Upper lobe of left lung (tissue), 6 donors: Measurements from ENCODE around the gene NALCN. TPM values are rescaled to one million over a fixed set of nuclear protein-coding genes. Genes with fewer than 3 reads are reported as not detected.
A peak's percentile ranks its signal among the peaks of the same experiment; 100 is the strongest.

Experiments used
- ATAC-seq, 2 donors: fragments of 200-7000 bp; cut with Tn5 transposase; one replicate each; pipeline ENCODE4 v1.9.1; 2022; ENCODE audit warnings: mild to moderate bottlenecking in 2 of 2, moderate library complexity in 2 of 2; ENCODE audit not compliant: low FRiP score in 2 of 2
- DNase-seq, 2 donors: peaks; one replicate each; pipeline ENCODE4 v3.0.0-alpha.2; 2019 to 2020
- H3K27ac ChIP-seq, 4 donors: fragments of 200-600 bp; sonication (generic); one replicate each; pipeline ENCODE4 v1.5.1; 2016 to 2019
- H3K27me3 ChIP-seq, 4 donors: fragments of 200-600 bp; sonication (generic); one replicate each; pipeline ENCODE4 v1.5.1; 2017 to 2019
- H3K36me3 ChIP-seq, 4 donors: fragments of 200-600 bp; sonication (generic); one replicate each; pipeline ENCODE4 v1.5.1; 2016 to 2019
- H3K4me1 ChIP-seq, 4 donors: fragments of 200-600 bp; sonication (generic); one replicate each; pipeline ENCODE4 v1.5.1; 2018 to 2019
- H3K4me3 ChIP-seq, 4 donors: fragments of 200-600 bp; sonication (generic); one replicate each; pipeline ENCODE4 v1.5.1; 2017 to 2019; ENCODE audit warnings: mild to moderate bottlenecking in 2 of 4, moderate library complexity in 1 of 4
- H3K9me3 ChIP-seq, 4 donors: fragments of 200-600 bp; sonication (generic); one replicate each; pipeline ENCODE4 v1.5.1; 2018 to 2019
- CTCF ChIP-seq, 6 experiments: fragments of 450-650 bp in 4 of 6; fragments of 200-600 bp in 2 of 6; sonication (generic) in 2 of 6; IDR thresholded peaks; one replicate each; pipeline ENCODE4 v1.5.1; 2016 to 2019; ENCODE audit warnings: antibody characterized with exemption in 6 of 6
- EP300 ChIP-seq, 4 donors: sonication (generic); formaldehyde crosslinking; IDR thresholded peaks; one replicate each; pipeline ENCODE4 v1.5.1; 2017; ENCODE audit warnings: antibody characterized with exemption in 4 of 4, control low read depth in 2 of 4
- POLR2A ChIP-seq, 4 donors: fragments of 450-650 bp; IDR thresholded peaks; one replicate each; pipeline ENCODE4 v1.5.1; 2016 to 2017; ENCODE audit warnings: antibody characterized with exemption in 4 of 4, mild to moderate bottlenecking in 2 of 4
- POLR2AphosphoS5 ChIP-seq, 2 donors: sonication (generic); formaldehyde crosslinking; IDR thresholded peaks; one replicate each; pipeline ENCODE4 v1.5.1; 2017; ENCODE audit warnings: antibody characterized with exemption in 2 of 2
- WGBS, 2 donors: methylation state at CpG; one replicate each; pipeline ENCODE4 v1.1.5; 2017 to 2018; 5-methylcytosine and 5-hydroxymethylcytosine counted together
- total RNA-seq, 6 donors: library from RNA; depleted of rRNA in 4 of 6; stranded (reverse); fragments of >200 nt in 4 of 6; gene quantifications; one replicate each; pipeline versions ENCODE4 v1.1.0 to v1.2.1, GENCODE V29; 2016 to 2021
- donor health status: DM: no; HTN: no; CAD: no; lungs with moderate emphysema.
- donor health status: DM: no; HTN: yes; CAD: no; lungs with severe emphysema.

The NALCN gene
- total RNA-seq, 6 donors from 2014 or later, result under 0.01 to 1.8 (median 1.1) TPM

- TF ChIP-seq CTCF (IDR thresholded peaks at IDR 0.05), result no peak
- TF ChIP-seq POLR2AphosphoS5 (IDR thresholded peaks at IDR 0.05), result no peak
- no peak for TF ChIP-seq EP300 (IDR thresholded peaks at IDR 0.05)
- no peak for TF ChIP-seq POLR2A (IDR thresholded peaks at IDR 0.05)
- WGBS, 2 donors, result 26 to 29% methylated on average over 8 to 9 of the region's 9 CpGs
- Histone ChIP-seq H3K9me3 (no peaks in the 10 kb centered on the region), H3K27me3 (no peaks in the 10 kb centered on the region), H3K36me3 (no peaks in the 10 kb centered on the region), H3K4me1 (no peaks in the 10 kb centered on the region), H3K4me3 (no peak overlapping the region), H3K27ac (no peak overlapping the region)
- DNase-seq (no peak), ATAC-seq (no peak)
These were observed 266.4 kb downstream of the NALCN start for GRCh38 chr13:101149735-101150384.

- Histone ChIP-seq H3K27me3 (no peaks in the 10 kb centered on the region), H3K9me3 (no peaks in the 10 kb centered on the region), H3K4me3 (no peak overlapping the region), H3K27ac (no peak overlapping the region), H3K36me3 (no peaks in the 10 kb centered on the region), H3K4me1 (no peaks in the 10 kb centered on the region)
- no peak for TF ChIP-seq CTCF (IDR thresholded peaks at IDR 0.05)
- no peak for TF ChIP-seq POLR2A (IDR thresholded peaks at IDR 0.05)
- TF ChIP-seq EP300 (IDR thresholded peaks at IDR 0.05), result no peak
- no peak for TF ChIP-seq POLR2AphosphoS5 (IDR thresholded peaks at IDR 0.05)
- no peak for ATAC-seq
- DNase-seq, result no peak
- WGBS, 2 donors, result 63 to 69% methylated on average over 7 of the region's 7 CpGs
These were observed 270.0 kb downstream of the NALCN start for GRCh38 chr13:101146101-101146898.

GRCh38 chr13:101144808-101145419 lies 271.4 kb downstream of the NALCN start:
- Histone ChIP-seq H3K27ac (no peak overlapping the region), H3K36me3 (no peaks in the 10 kb centered on the region), H3K4me3 (no peak overlapping the region), H3K4me1 (no peaks in the 10 kb centered on the region), H3K27me3 (no peaks in the 10 kb centered on the region), H3K9me3 (no peaks in the 10 kb centered on the region)
- WGBS, 2 donors, result 28% methylated on average over 7 of the region's 7 CpGs
- no peak for DNase-seq
- peak in 1 of 2 donors; percentile 68 for ATAC-seq
- TF ChIP-seq EP300 (IDR thresholded peaks at IDR 0.05), result no peak
- TF ChIP-seq CTCF (IDR thresholded peaks at IDR 0.05), result peak; percentile 25 to 64 (median 54)

GRCh38 chr13:101140936-101141335 lies 275.4 kb downstream of the NALCN start:
- ATAC-seq (no peak), DNase-seq (no peak)
- Histone ChIP-seq H3K27me3 (no peaks in the 10 kb centered on the region), H3K4me1 (no peaks in the 10 kb centered on the region), H3K4me3 (no peak overlapping the region), H3K9me3 (no peaks in the 10 kb centered on the region), H3K27ac (no peak overlapping the region), H3K36me3 (no peaks in the 10 kb centered on the region)
- 74 to 94% methylated on average over 2 of the region's 2 CpGs for WGBS, 2 donors
- TF ChIP-seq POLR2A (IDR thresholded peaks at IDR 0.05) (no peak), POLR2AphosphoS5 (IDR thresholded peaks at IDR 0.05) (no peak), EP300 (IDR thresholded peaks at IDR 0.05) (no peak), CTCF (IDR thresholded peaks at IDR 0.05) (no peak)
